ENCODE measurements around the gene AK3.

The AK3 gene

GRCh38 chr9:4748612-4749011 is 7.6 kb upstream of the AK3 start:
- ATAC-seq (ENCODE audit: insufficient read depth, low read depth) = no peak
- Histone ChIP-seq H4K20me1 (ENCODE audit: insufficient read depth, low read length) (no peaks in the 10 kb centered on the region), H3K27me3 (ENCODE audit: insufficient read depth, low read length, poor library complexity) (no peaks in the 10 kb centered on the region), H3K9ac (ENCODE audit: low read depth, low read length) (no peak overlapping the region), H3K4me1 (ENCODE audit: insufficient read depth, low read length) (no peaks in the 10 kb centered on the region), H3K27ac (ENCODE audit: low read length) (no peak overlapping the region), H3K36me3 (ENCODE audit: insufficient read depth, low read length) (no peaks in the 10 kb centered on the region), H3K9me3 (ENCODE audit: insufficient read depth, low read length, severe bottlenecking) (no peaks in the 10 kb centered on the region), H3K4me2 (ENCODE audit: insufficient read depth, low read length) (no peak overlapping the region), H2AFZ (ENCODE audit: low read depth, low read length) (no peak overlapping the region), H3K79me2 (ENCODE audit: insufficient read depth, low read length) (no peaks in the 10 kb centered on the region), H3K4me3 (ENCODE audit: low read depth in 1 of 2, low read length in 2 of 2) (no peak overlapping the region)
- TF ChIP-seq, protein P1, sequence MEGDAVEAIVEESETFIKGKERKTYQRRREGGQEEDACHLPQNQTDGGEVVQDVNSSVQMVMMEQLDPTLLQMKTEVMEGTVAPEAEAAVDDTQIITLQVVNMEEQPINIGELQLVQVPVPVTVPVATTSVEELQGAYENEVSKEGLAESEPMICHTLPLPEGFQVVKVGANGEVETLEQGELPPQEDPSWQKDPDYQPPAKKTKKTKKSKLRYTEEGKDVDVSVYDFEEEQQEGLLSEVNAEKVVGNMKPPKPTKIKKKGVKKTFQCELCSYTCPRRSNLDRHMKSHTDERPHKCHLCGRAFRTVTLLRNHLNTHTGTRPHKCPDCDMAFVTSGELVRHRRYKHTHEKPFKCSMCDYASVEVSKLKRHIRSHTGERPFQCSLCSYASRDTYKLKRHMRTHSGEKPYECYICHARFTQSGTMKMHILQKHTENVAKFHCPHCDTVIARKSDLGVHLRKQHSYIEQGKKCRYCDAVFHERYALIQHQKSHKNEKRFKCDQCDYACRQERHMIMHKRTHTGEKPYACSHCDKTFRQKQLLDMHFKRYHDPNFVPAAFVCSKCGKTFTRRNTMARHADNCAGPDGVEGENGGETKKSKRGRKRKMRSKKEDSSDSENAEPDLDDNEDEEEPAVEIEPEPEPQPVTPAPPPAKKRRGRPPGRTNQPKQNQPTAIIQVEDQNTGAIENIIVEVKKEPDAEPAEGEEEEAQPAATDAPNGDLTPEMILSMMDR (IDR thresholded peaks at IDR 0.05; ENCODE audit: borderline replicate concordance, extremely low read depth, low read length, poor library complexity, severe bottlenecking) = no peak
- no peak for TF ChIP-seq EZH2 (IDR thresholded peaks at IDR 0.05; ENCODE audit: borderline replicate concordance, low read depth, low read length, severe bottlenecking)
- DNase-seq = no peak

DNA sequence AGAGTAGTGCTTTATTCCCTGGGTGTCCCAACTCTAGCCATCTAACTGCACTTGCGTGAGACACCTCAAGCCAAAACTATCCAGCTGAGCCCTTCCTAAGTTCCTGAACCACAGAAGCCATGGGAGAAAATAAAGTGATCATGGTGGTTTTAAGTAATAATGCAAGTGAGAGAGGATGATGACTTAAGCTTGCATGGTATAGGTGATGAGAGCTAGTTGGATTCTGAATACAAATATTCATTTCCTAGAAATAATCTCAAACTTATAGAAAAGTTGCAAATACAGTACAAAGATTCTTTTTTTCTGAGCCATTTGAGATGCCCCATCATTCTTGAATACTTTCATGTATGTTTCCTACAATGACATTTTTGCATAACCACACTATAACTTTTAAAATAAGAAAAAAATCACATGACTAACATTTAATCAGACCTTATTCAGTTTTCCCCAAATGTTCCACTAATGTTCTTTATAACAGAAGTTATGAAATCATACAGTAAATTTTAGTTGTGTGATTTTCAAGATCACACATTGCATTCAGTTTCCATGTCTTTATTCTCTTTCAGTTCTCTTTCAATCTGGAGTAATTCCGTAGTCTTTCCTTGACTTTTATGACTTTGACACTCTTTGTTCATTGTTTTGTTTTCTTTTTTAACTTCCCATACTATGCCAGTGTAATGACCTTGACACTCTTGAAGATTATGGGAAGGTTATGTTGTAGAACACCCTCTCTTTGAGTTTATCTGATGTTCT is 5.5 kb upstream of the AK3 start:
- ATAC-seq (ENCODE audit: insufficient read depth, low read depth) (no peak), DNase-seq (no peak)
- Histone ChIP-seq H3K4me3 (ENCODE audit: low read depth in 1 of 2, low read length in 2 of 2) (no peak overlapping the region), H3K9ac (ENCODE audit: low read depth, low read length) (no peak overlapping the region), H3K27me3 (ENCODE audit: insufficient read depth, low read length, poor library complexity) (no peaks in the 10 kb centered on the region), H4K20me1 (ENCODE audit: insufficient read depth, low read length) (no peaks in the 10 kb centered on the region), H3K9me3 (ENCODE audit: insufficient read depth, low read length, severe bottlenecking) (no peaks in the 10 kb centered on the region), H2AFZ (ENCODE audit: low read depth, low read length) (no peak overlapping the region), H3K4me2 (ENCODE audit: insufficient read depth, low read length) (no peak overlapping the region), H3K27ac (ENCODE audit: low read length) (no peak overlapping the region), H3K36me3 (ENCODE audit: insufficient read depth, low read length) (no peaks in the 10 kb centered on the region), H3K79me2 (ENCODE audit: insufficient read depth, low read length) (no peaks in the 10 kb centered on the region), H3K4me1 (ENCODE audit: insufficient read depth, low read length) (peaks cover 7% of the 10 kb centered on the region)
- TF ChIP-seq, protein P1 (IDR thresholded peaks at IDR 0.05; ENCODE audit: borderline replicate concordance, extremely low read depth, low read length, poor library complexity, severe bottlenecking) = no peak

GRCh38 chr9:4743131-4743875 is 2.3 kb upstream of the AK3 start:
- H3K27ac ChIP-seq (ENCODE audit: low read length) = no peak overlapping the region
- H3K79me2 ChIP-seq (ENCODE audit: insufficient read depth, low read length) = peaks cover 26% of the 10 kb centered on the region
- ATAC-seq (ENCODE audit: insufficient read depth, low read depth) (no peak), DNase-seq (no peak)
- H2AFZ ChIP-seq (ENCODE audit: low read depth, low read length) = no peak overlapping the region
- TF ChIP-seq, protein P1 (IDR thresholded peaks at IDR 0.05; ENCODE audit: borderline replicate concordance, extremely low read depth, low read length, poor library complexity, severe bottlenecking) = no peak
- TF ChIP-seq EZH2 (IDR thresholded peaks at IDR 0.05; ENCODE audit: borderline replicate concordance, low read depth, low read length, severe bottlenecking) = no peak
- no peaks in the 10 kb centered on the region for H4K20me1 ChIP-seq (ENCODE audit: insufficient read depth, low read length)
- peaks cover 21% of the 10 kb centered on the region for H3K4me1 ChIP-seq (ENCODE audit: insufficient read depth, low read length)
- no peaks in the 10 kb centered on the region for H3K36me3 ChIP-seq (ENCODE audit: insufficient read depth, low read length)
- H3K9me3 ChIP-seq (ENCODE audit: insufficient read depth, low read length, severe bottlenecking) = no peaks in the 10 kb centered on the region
- H3K4me2 ChIP-seq (ENCODE audit: insufficient read depth, low read length) = no peak overlapping the region
- H3K9ac ChIP-seq (ENCODE audit: low read depth, low read length) = no peak overlapping the region
- no peaks in the 10 kb centered on the region for H3K27me3 ChIP-seq (ENCODE audit: insufficient read depth, low read length, poor library complexity)
- H3K4me3 ChIP-seq (ENCODE audit: low read depth in 1 of 2, low read length in 2 of 2) = no peak overlapping the region
